Right atrium auricular region (tissue), 2 donors: ENCODE results near the gene DGKE. TPM values are rescaled to one million over a fixed set of nuclear protein-coding genes. Genes with fewer than 3 reads are reported as not detected.

Experiments used
- DNase-seq: peaks from one replicate; pipeline ENCODE4 v3.0.0-alpha.2; 2019; ENCODE audit warnings: low spot score
- H3K27ac ChIP-seq, 2 donors: fragments of 200-600 bp; sonication (generic); 1 replicate in 1 of 2; 2 replicates in 1 of 2; pipeline ENCODE4 v1.5.1; 2016 to 2019
- H3K27me3 ChIP-seq, 2 donors: fragments of 200-600 bp; sonication (generic); one replicate each; pipeline versions ENCODE4 v1.5.1 to v1.6.0; 2017 to 2019
- H3K36me3 ChIP-seq: fragments of 200-600 bp; sonication (generic); one replicate; pipeline ENCODE4 v1.5.1; 2016
- H3K4me1 ChIP-seq, 2 donors: fragments of 200-600 bp; sonication (generic); one replicate each; pipeline versions ENCODE4 v1.5.1 to v1.6.0; 2017 to 2019
- H3K4me3 ChIP-seq, 2 donors: fragments of 200-600 bp; sonication (generic); 1 replicate in 1 of 2; 2 replicates in 1 of 2; pipeline ENCODE4 v1.5.1; 2017 to 2019; ENCODE audit warnings: mild to moderate bottlenecking in 1 of 2, moderate library complexity in 1 of 2
- H3K9me3 ChIP-seq, 2 donors: fragments of 200-600 bp; sonication (generic); one replicate each; pipeline ENCODE4 v1.5.1; 2019
- total RNA-seq, 2 donors: library from RNA; depleted of rRNA; stranded (reverse); fragments of >200 nt; gene quantifications; one replicate each; pipeline ENCODE4 v1.1.0, GENCODE V29; 2016
- TF ChIP-seq, protein P1 (sequence below), 2 donors: fragments of 200-600 bp; sonication (generic); IDR thresholded peaks; one replicate each; pipeline ENCODE4 v1.5.1; 2019; ENCODE audit warnings: antibody characterized with exemption in 2 of 2

DGKE gene
- total RNA-seq, 2 donors from 2014 or later = 3.4 to 3.7 TPM

DNA sequence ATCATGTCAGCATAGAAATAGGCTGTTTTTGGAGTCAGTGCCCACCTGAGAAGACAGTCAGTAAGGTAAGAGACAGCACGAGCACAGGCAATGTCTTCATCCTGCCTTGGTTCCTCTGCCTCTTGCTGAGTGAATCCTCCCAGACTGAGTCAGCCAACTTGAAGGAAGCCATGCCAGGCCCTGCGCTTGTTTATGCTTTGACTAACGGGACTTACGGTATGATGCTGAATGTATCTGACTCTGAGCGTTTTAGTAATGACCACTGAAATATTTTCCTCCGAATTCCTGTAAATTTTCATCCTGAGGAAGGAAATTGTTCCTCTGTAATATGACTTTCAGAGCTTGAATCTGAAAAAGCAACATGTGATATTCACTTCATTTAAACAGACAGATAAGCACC, 18.2 kb upstream of the DGKE start:
- H3K27ac ChIP-seq = no peak overlapping the region
- H3K27me3 ChIP-seq = no peaks in the 10 kb centered on the region
- H3K36me3 ChIP-seq = no peaks in the 10 kb centered on the region
- no peak overlapping the region for H3K4me3 ChIP-seq
- H3K9me3 ChIP-seq = no peaks in the 10 kb centered on the region
- no peak for DNase-seq
- TF ChIP-seq, protein P1, sequence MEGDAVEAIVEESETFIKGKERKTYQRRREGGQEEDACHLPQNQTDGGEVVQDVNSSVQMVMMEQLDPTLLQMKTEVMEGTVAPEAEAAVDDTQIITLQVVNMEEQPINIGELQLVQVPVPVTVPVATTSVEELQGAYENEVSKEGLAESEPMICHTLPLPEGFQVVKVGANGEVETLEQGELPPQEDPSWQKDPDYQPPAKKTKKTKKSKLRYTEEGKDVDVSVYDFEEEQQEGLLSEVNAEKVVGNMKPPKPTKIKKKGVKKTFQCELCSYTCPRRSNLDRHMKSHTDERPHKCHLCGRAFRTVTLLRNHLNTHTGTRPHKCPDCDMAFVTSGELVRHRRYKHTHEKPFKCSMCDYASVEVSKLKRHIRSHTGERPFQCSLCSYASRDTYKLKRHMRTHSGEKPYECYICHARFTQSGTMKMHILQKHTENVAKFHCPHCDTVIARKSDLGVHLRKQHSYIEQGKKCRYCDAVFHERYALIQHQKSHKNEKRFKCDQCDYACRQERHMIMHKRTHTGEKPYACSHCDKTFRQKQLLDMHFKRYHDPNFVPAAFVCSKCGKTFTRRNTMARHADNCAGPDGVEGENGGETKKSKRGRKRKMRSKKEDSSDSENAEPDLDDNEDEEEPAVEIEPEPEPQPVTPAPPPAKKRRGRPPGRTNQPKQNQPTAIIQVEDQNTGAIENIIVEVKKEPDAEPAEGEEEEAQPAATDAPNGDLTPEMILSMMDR (IDR thresholded peaks at IDR 0.05) = no peak
- peaks cover 0 to 7% of the 10 kb centered on the region in 2 donors for H3K4me1 ChIP-seq

DNA sequence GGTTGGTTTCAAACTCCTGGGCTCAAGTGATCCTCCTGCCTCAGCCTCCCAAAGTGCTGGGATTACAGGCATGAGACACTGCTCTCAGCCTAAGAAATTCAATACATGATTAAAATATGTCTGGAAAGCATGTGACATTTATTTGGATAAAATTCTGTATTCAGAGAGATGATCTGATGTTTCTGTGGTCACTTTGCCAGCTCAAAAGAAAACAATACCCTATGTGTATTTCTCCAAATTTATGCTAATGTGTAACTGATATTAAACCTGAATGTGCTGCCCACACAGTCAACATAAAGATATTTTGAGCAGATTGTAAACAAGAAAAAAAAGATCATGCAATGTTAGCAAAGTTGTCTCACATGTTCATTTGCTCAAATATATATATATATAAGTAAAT, 16.9 kb upstream of the DGKE start:
- H3K27ac ChIP-seq = no peak overlapping the region
- DNase-seq = no peak
- TF ChIP-seq, protein P1 (IDR thresholded peaks at IDR 0.05) = no peak
- H3K4me1 ChIP-seq = peaks cover 0 to 7% of the 10 kb centered on the region in 2 donors
- H3K27me3 ChIP-seq = no peaks in the 10 kb centered on the region
- H3K9me3 ChIP-seq = no peaks in the 10 kb centered on the region
- no peaks in the 10 kb centered on the region for H3K36me3 ChIP-seq
- no peak overlapping the region for H3K4me3 ChIP-seq

DNA sequence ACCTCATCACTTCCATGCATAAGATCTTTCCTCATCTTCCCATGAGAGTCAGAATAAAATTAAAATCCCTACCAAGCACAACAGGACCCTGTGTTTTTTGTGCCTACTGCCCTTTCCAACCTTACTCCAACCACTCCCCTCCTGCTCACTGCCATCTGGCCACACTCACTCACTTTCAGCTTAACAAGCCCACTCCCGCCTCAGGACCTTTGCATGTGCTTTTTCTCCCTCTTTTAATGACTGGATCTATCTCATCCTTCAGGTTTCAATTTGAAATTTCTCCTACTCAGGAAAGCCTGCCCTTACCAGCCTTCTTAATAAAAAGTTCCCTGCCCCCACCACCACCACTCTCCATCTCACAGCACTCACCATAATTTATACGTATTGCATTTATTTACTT, 14.9 kb upstream of the DGKE start:
- Histone ChIP-seq H3K9me3 (no peaks in the 10 kb centered on the region), H3K36me3 (no peaks in the 10 kb centered on the region), H3K27ac (no peak overlapping the region), H3K27me3 (no peaks in the 10 kb centered on the region), H3K4me3 (no peak overlapping the region), H3K4me1 (peaks cover 0 to 7% of the 10 kb centered on the region in 2 donors)
- DNase-seq = no peak
- TF ChIP-seq, protein P1 (IDR thresholded peaks at IDR 0.05) = no peak

DNA sequence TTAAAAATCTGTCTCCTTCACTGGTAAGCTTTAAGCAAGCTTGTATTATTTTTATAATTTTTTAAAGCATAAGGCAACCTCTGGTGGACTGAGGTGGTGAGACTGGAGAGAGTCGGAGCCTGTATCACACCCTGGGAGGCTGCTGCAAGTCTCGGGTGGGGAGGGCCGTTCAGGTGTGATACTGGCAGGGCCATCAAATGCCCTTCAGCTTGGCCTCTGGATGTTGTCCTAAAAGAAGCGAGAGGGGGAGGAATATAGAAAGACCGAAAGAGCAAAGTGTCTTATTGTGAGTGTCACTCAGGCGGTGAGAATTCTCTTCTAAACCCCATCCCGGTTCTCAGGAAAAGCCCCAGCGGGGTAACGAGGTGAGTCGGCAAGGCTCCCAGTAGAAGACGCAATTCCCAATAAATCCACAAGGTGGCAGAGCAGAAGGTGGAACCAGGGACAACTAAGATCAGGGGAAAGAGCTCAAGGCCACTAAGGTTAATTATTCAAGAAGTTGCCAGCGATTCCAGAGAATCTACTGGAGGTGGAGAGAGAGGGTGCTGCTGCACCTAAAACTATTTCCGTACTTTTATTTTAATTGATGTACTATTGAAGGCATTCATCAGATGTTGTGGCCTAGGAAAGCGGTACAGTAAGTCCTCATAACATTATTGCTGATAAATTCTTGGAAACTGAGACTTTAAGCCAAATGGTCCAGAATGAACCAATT, 14.4 kb upstream of the DGKE start:
- TF ChIP-seq, protein P1 (IDR thresholded peaks at IDR 0.05) = peak; percentile 74 to 95
- H3K27me3 ChIP-seq = no peaks in the 10 kb centered on the region
- DNase-seq = peak; percentile 78

DNA sequence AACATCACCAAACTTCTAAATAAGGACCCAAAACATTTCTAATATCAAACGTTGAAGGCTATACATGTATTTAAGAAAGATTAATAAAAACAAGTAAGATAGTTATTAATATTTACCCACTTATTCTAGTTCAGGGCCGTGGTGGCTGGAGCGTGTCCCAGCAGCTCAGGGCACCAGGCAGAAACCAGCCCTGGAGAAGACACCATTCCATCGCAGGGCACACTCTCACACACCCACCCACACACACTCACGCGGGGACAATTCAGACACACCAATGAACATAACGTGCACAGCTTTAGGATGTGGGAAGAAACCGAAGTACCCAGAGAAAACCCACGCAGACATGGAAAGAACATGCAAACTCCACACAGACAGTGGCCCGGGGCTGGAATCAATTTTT, 13.7 kb upstream of the DGKE start:
- no peaks in the 10 kb centered on the region for H3K27me3 ChIP-seq
- H3K9me3 ChIP-seq = no peaks in the 10 kb centered on the region
- no peaks in the 10 kb centered on the region for H3K36me3 ChIP-seq
- H3K4me1 ChIP-seq = peaks cover 0 to 7% of the 10 kb centered on the region in 2 donors
- no peak overlapping the region for H3K4me3 ChIP-seq
- H3K27ac ChIP-seq = no peak overlapping the region
- no peak for DNase-seq
- TF ChIP-seq, protein P1 (IDR thresholded peaks at IDR 0.05) = no peak

More for the DNA sequence above, 14.4 kb upstream of the DGKE start:
- H3K4me1 ChIP-seq = peaks cover 0 to 7% of the 10 kb centered on the region in 2 donors
- H3K27ac ChIP-seq = no peak overlapping the region
- no peak overlapping the region for H3K4me3 ChIP-seq
- H3K9me3 ChIP-seq = no peaks in the 10 kb centered on the region
- no peaks in the 10 kb centered on the region for H3K36me3 ChIP-seq
